Activated B cell treated with CpG ODN at 0.5 μM for 24 hours (primary cell): ENCODE results near the gene DEFB128. TPM values are rescaled to one million over a fixed set of nuclear protein-coding genes. Genes with fewer than 3 reads are reported as not detected.
"Not testable (repeated sequence)": the region's sequence is repeated elsewhere in the genome, so short reads cannot be mapped to it uniquely, and the experiment has no call there.

Source experiments
- ATAC-seq: fragments of 200-7000 bp; cut with Tn5 transposase; one replicate; pipeline ENCODE4 v1.10.0; 2021; ENCODE audit warnings: low read depth, mild to moderate bottlenecking, moderate library complexity
- CTCF ChIA-PET: fragments of 350-600 bp; sonication (Branson Sonifier 250); formaldehyde crosslinking; loops from one replicate; lab custom pipeline; 2021; ENCODE audit warnings: antibody characterized with exemption; lab: Charles Lee
- POLR2A ChIA-PET: fragments of 350-600 bp; sonication (Branson Sonifier 250); formaldehyde crosslinking; loops from one replicate; lab custom pipeline; 2021; ENCODE audit warnings: antibody characterized with exemption; lab: Charles Lee
- DNase-seq: peaks from one replicate; pipeline ENCODE4 v3.0.0; 2022
- H3K27ac Mint-ChIP-seq: one replicate; pipeline ENCODE4 v1.8.0; 2020; ENCODE audit warnings: mixed read lengths
- H3K27me3 Mint-ChIP-seq: one replicate; pipeline ENCODE4 v1.8.0; 2021; ENCODE audit warnings: mixed read lengths
- H3K36me3 Mint-ChIP-seq: one replicate; pipeline ENCODE4 v1.8.0; 2021; ENCODE audit warnings: low read depth, mixed read lengths
- H3K4me1 Mint-ChIP-seq: one replicate; pipeline ENCODE4 v1.8.0; 2021; ENCODE audit warnings: mixed read lengths
- H3K4me3 Mint-ChIP-seq: one replicate; pipeline ENCODE4 v1.8.0; 2020; ENCODE audit warnings: mild to moderate bottlenecking, mixed read lengths
- H3K9me3 Mint-ChIP-seq: one replicate; pipeline ENCODE4 v1.8.0; 2020; ENCODE audit warnings: mixed read lengths
- intact Hi-C: fragments of 100-400 bp; cut with micrococcal nuclease; formaldehyde crosslinking; loops from one replicate; pipeline ENCODE4 v1.15.1; 2024
- total RNA-seq: library from RNA; stranded (reverse); gene quantifications from 2 replicates; pipeline ENCODE4 v1.2.3, GENCODE V29; 2022
- TF ChIP-seq, protein P1 (sequence below): fragments of 200-600 bp; IDR thresholded peaks from one replicate; pipeline ENCODE4 v1.8.0; 2022; ENCODE audit warnings: antibody characterized with exemption, mild to moderate bottlenecking

The DEFB128 gene
- total RNA-seq, 1 donor from 2014 or later: not detected

DNA sequence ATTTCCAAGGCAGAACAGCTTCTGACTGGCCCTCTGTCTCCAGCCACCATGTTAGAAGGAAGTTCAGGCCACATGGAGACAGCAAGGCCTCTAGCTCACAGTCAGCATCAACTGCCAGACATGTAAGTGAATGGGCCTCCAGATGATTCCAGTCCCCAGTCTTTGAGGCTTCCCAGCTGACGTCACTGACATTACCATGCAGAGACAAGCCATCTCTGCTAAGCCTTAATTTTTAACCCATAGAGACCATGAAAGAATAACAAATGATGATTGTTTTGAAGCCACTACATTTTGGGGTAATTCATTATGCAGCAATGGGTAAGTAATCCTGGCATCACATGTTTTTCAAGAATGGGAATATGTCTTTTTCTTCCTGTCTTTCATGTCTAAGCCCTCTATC, 26.3 kb upstream of the DEFB128 start:
- H3K27me3 Mint-ChIP-seq: peaks cover 24% of the 10 kb centered on the region
- TF ChIP-seq, protein P1, sequence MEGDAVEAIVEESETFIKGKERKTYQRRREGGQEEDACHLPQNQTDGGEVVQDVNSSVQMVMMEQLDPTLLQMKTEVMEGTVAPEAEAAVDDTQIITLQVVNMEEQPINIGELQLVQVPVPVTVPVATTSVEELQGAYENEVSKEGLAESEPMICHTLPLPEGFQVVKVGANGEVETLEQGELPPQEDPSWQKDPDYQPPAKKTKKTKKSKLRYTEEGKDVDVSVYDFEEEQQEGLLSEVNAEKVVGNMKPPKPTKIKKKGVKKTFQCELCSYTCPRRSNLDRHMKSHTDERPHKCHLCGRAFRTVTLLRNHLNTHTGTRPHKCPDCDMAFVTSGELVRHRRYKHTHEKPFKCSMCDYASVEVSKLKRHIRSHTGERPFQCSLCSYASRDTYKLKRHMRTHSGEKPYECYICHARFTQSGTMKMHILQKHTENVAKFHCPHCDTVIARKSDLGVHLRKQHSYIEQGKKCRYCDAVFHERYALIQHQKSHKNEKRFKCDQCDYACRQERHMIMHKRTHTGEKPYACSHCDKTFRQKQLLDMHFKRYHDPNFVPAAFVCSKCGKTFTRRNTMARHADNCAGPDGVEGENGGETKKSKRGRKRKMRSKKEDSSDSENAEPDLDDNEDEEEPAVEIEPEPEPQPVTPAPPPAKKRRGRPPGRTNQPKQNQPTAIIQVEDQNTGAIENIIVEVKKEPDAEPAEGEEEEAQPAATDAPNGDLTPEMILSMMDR: no peak
- ATAC-seq (no peak), DNase-seq (no peak)
- no peaks in the 10 kb centered on the region for H3K9me3 Mint-ChIP-seq
- H3K36me3 Mint-ChIP-seq: no peaks in the 10 kb centered on the region
- no peaks in the 10 kb centered on the region for H3K4me1 Mint-ChIP-seq
- ChIA-PET CTCF (interaction anchor here (1.0 kb wide), 1 partner anchor 51 kb away, joined by 4 read pairs; no protein-coding TSS in a partner anchor), POLR2A (no interaction called here)
- H3K27ac Mint-ChIP-seq: no peak overlapping the region
- H3K4me3 Mint-ChIP-seq: no peak overlapping the region
- intact Hi-C loops: no loop called here

DNA sequence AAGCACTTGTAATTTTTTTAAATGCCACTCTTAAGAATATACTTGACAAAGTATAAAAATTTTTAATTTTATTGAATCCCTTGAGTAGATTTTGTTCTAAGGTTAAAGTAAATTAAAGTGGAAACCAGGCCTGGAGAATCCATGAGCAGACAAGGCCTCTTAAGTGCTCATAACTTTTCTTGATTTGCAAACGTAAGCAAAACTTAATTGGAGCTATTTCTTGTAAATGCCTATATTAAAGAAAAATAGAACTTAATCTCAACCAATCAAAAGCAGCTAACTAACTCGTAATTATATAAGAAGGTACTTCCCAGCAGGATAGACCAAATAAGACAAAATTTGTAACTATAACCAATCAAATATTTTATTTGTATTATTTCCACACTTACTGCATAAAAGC, 24.9 kb upstream of the DEFB128 start:
- Mint-ChIP-seq H3K27ac (no peak overlapping the region), H3K4me3 (no peak overlapping the region), H3K27me3 (peaks cover 10% of the 10 kb centered on the region), H3K9me3 (no peaks in the 10 kb centered on the region), H3K36me3 (no peaks in the 10 kb centered on the region), H3K4me1 (no peaks in the 10 kb centered on the region)
- POLR2A ChIA-PET: no interaction called here
- TF ChIP-seq, protein P1: no peak
- CTCF ChIA-PET: interaction anchor here (0.9 to 2.5 kb wide), 3 partner anchors 52 to 116 kb away, joined by 3 to 9 read pairs (median 3); no protein-coding TSS in a partner anchor
- ATAC-seq: no peak
- intact Hi-C loops: no loop called here
- no peak for DNase-seq

DNA sequence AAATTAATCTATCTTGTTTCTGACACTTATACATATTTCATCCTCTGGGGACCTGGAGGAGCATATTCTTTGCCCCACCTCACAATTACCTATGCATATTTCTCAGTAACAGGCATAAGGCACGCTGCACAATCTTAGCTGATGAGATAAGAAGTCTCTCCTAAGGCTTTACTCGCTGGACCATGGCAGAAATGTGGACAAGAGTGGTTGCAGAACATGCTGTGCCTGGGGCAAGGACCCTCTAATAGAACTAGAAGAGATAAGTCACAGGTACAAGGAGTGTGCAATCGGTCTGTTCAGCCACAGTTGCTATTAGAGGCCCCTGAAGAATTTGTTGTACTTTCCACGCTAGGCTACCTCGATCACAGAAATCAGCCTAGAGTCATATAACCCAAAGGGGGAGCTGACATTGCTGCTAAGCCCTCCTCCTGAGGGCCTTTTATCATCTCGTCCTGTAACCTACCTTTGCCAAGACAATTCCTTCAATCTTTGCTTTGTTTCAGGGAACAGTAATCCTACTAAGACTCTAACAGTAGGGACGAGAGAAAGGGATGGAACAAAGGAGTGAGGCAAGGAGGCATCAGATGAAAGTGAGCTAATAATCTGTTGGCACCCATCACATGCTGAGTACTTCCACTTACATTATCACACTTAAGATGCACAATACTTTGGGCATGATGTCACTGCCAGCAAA, 21.4 kb upstream of the DEFB128 start:
- CTCF ChIA-PET: interaction anchor here (2.5 to 2.8 kb wide), 2 partner anchors 55 to 120 kb away, joined by 12 to 18 read pairs; no protein-coding TSS in a partner anchor
- intact Hi-C loops: no loop called here
- ATAC-seq (no peak), DNase-seq (no peak)
- no peaks in the 10 kb centered on the region for H3K36me3 Mint-ChIP-seq
- H3K9me3 Mint-ChIP-seq: no peaks in the 10 kb centered on the region
- POLR2A ChIA-PET: no interaction called here
- TF ChIP-seq, protein P1: no peak
- H3K27me3 Mint-ChIP-seq: peaks cover 2% of the 10 kb centered on the region
- H3K27ac Mint-ChIP-seq: no peak overlapping the region
- H3K4me1 Mint-ChIP-seq: no peaks in the 10 kb centered on the region
- no peak overlapping the region for H3K4me3 Mint-ChIP-seq

DNA sequence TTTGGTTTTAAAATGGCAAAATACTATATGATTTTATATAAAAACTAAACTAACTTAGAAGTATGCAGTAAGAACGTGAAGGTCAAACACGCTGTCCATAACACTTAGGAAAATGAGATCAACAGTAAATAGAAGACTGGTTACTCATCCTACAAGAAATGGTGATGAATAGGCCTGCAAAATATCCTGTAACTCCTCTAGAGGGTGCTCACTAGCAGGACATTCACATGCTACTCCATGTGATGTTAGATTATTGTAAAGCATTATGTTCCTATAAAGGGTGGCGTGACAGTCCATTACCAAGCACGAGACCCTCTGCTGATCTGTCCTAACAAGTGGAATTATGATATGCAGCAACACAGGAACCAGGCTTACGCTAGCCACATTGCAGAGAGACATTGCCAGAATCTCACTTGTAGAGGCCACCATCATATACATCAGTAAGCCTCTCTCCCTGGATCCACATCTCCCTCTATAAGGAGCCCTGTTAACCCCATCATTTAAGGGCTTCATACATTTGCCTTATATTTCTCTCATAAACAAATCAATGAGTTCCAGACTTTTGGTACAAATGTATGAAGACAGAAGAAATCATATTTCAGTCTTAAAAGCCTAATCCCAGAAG, 19.5 kb upstream of the DEFB128 start:
- intact Hi-C loops: loop anchor here (1.0 kb wide), 3 partner anchors 58 to 270 kb away; no protein-coding TSS in a partner anchor
- TF ChIP-seq, protein P1: no peak
- Mint-ChIP-seq H3K9me3 (no peaks in the 10 kb centered on the region), H3K4me1 (no peaks in the 10 kb centered on the region), H3K4me3 (no peak overlapping the region), H3K27ac (no peak overlapping the region), H3K36me3 (no peaks in the 10 kb centered on the region), H3K27me3 (peaks cover 3% of the 10 kb centered on the region)
- POLR2A ChIA-PET: no interaction called here
- ATAC-seq (peak; percentile 70), DNase-seq (no peak)
- CTCF ChIA-PET: interaction anchor here (1.1 to 2.8 kb wide), 5 partner anchors 57 to 125 kb away, joined by 3 to 18 read pairs (median 12); no protein-coding TSS in a partner anchor

DNA sequence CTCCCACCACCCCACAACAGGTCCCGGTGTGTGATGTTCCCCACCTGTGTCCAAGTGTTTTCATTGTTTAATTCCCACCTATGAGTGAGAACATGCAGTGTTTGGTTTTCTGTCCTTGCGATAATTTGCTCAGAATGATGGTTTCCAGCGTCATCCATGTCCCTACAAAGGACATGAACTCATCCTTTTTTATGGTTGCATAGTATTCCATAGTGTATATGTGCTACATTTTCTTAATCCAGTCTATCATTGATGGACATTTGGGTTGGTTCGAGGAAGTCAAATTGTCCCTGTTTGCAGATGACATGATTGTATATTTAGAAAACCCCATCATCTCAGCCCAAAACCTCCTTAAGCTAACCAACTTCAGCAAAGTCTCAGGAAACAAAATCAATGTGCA, 14.1 kb upstream of the DEFB128 start:
- peaks cover 22% of the 10 kb centered on the region for H3K27me3 Mint-ChIP-seq
- CTCF ChIA-PET, DNase-seq, POLR2A ChIA-PET, intact Hi-C loops, H3K4me3 Mint-ChIP-seq, H3K27ac Mint-ChIP-seq, H3K36me3 Mint-ChIP-seq, H3K4me1 Mint-ChIP-seq, ATAC-seq, H3K9me3 Mint-ChIP-seq: not testable (repeated sequence)
